Right lung (tissue), 5 donors: ENCODE measurements around the gene MAP3K14. TPM values are rescaled to one million over a fixed set of nuclear protein-coding genes. Genes with fewer than 3 reads are reported as not detected.
A peak's percentile ranks its signal among the peaks of the same experiment; 100 is the strongest.
"Not testable (repeated sequence)": the region's sequence is repeated elsewhere in the genome, so short reads cannot be mapped to it uniquely, and the experiment has no call there.

Experiments used
- DNase-seq, 2 donors: peaks; one replicate each; pipeline ENCODE4 v3.0.0-alpha.2; 2013
- polyA plus RNA-seq, 5 donors: library from polyadenylated mRNA; unstranded; fragments of 120-200 nt; gene quantifications; one replicate each; pipeline versions ENCODE4 v1.2.1 to v1.2.3, GENCODE V29; 2013; ENCODE audit warnings: inconsistent platforms in 1 of 5, low replicate concordance in 1 of 5; ENCODE audit not compliant: insufficient read length in 5 of 5, insufficient read depth in 1 of 5

MAP3K14 gene
- polyA plus RNA-seq, 5 donors, result 5.4 to 7.8 (median 6.8) TPM

GRCh38 chr17:45260204-45260783, 56.5 kb downstream of the MAP3K14 start:
- DNase-seq, result no peak

GRCh38 chr17:45258981-45259380, 57.8 kb downstream of the MAP3K14 start:
- DNase-seq, result no peak

- no peak for DNase-seq
Measured at GRCh38 chr17:45257115-45257514, 59.7 kb downstream of the MAP3K14 start.

- DNase-seq, result no peak
Measured at GRCh38 chr17:45256114-45256966, 60.5 kb downstream of the MAP3K14 start.

- no peak for DNase-seq
Measured at GRCh38 chr17:45255358-45255757, 61.5 kb downstream of the MAP3K14 start.

GRCh38 chr17:45253879-45254278, 62.9 kb downstream of the MAP3K14 start:
- no peak for DNase-seq

GRCh38 chr17:45253237-45253636, 63.6 kb downstream of the MAP3K14 start:
- not testable (repeated sequence) for DNase-seq

GRCh38 chr17:45251931-45252330, 64.9 kb downstream of the MAP3K14 start:
- no peak for DNase-seq

GRCh38 chr17:45248132-45248957, 68.5 kb downstream of the MAP3K14 start:
- DNase-seq, result no peak

GRCh38 chr17:45247429-45248131, 69.2 kb downstream of the MAP3K14 start:
- peak; percentile 75 to 85 for DNase-seq

GRCh38 chr17:45246861-45247428, 69.9 kb downstream of the MAP3K14 start:
- no peak for DNase-seq

GRCh38 chr17:45246338-45246737, 70.5 kb downstream of the MAP3K14 start:
- no peak for DNase-seq

- no peak for DNase-seq
Measured at GRCh38 chr17:45244725-45245656, 71.8 kb downstream of the MAP3K14 start.

GRCh38 chr17:45243750-45244149, 73.1 kb downstream of the MAP3K14 start:
- no peak for DNase-seq

- DNase-seq, result no peak
Measured at GRCh38 chr17:45242029-45242414, 74.8 kb downstream of the MAP3K14 start.

- peak in 1 of 2 donors; percentile 55 for DNase-seq
Measured at GRCh38 chr17:45241328-45242028, 75.3 kb downstream of the MAP3K14 start.

- DNase-seq, result no peak
Measured at GRCh38 chr17:45240905-45241327, 75.9 kb downstream of the MAP3K14 start.

- DNase-seq, result no peak
Measured at GRCh38 chr17:45238155-45238774, 78.6 kb downstream of the MAP3K14 start.

- no peak for DNase-seq
Measured at GRCh38 chr17:45237686-45238085, 79.1 kb downstream of the MAP3K14 start.
